Spleen (tissue), 11 donors: ENCODE results near the gene GRID2IP. TPM values are rescaled to one million over a fixed set of nuclear protein-coding genes. Genes with fewer than 3 reads are reported as not detected.
"Not testable (repeated sequence)": the region's sequence is repeated elsewhere in the genome, so short reads cannot be mapped to it uniquely, and the experiment has no call there.

Experiments used
- DNase-seq: peaks from one replicate; pipeline ENCODE4 v3.0.0-alpha.2; 2020
- H3K27ac ChIP-seq, 8 donors: fragments of 200-600 bp; sonication (generic) in 7 of 8; 1 replicate in 4 of 8; 2 replicates in 4 of 8; pipeline versions ENCODE4 v1.5.0 to v1.8.0; 2016 to 2021; ENCODE audit warnings: inconsistent platforms in 4 of 8, mild to moderate bottlenecking in 4 of 8, moderate library complexity in 1 of 8
- H3K27me3 ChIP-seq, 7 donors: fragments of 200-600 bp; sonication (generic) in 6 of 7; replicated peaks in 1 of 7; 1 replicate in 4 of 7; 2 replicates in 3 of 7; pipeline versions ENCODE4 v1.5.0 to v1.8.0; 2016 to 2021; ENCODE audit warnings: inconsistent platforms in 3 of 7, mild to moderate bottlenecking in 1 of 7
- H3K36me3 ChIP-seq, 6 donors: fragments of 200-600 bp; sonication (generic) in 5 of 6; 1 replicate in 4 of 6; 2 replicates in 2 of 6; pipeline versions ENCODE4 v1.5.0 to v1.8.0; 2016 to 2021; ENCODE audit warnings: inconsistent platforms in 2 of 6
- H3K4me1 ChIP-seq, 6 donors: fragments of 200-600 bp; sonication (generic) in 5 of 6; 1 replicate in 3 of 6; 2 replicates in 3 of 6; pipeline versions ENCODE4 v1.5.0 to v1.8.0; 2016 to 2021; ENCODE audit warnings: inconsistent platforms in 3 of 6
- H3K4me3 ChIP-seq, 8 donors: fragments of 200-600 bp; sonication (generic) in 7 of 8; 1 replicate in 4 of 8; 2 replicates in 4 of 8; pipeline versions ENCODE4 v1.5.0 to v1.8.0; 2016 to 2021; ENCODE audit warnings: inconsistent platforms in 4 of 8, mild to moderate bottlenecking in 4 of 8, moderate library complexity in 2 of 8
- H3K9me3 ChIP-seq, 8 donors: fragments of 200-600 bp; sonication (generic) in 7 of 8; 1 replicate in 4 of 8; 2 replicates in 4 of 8; pipeline versions ENCODE4 v1.5.0 to v1.8.0; 2016 to 2021; ENCODE audit warnings: inconsistent platforms in 4 of 8
- POLR2A ChIP-seq, 3 donors: fragments of 450-650 bp; IDR thresholded peaks; one replicate each; pipeline ENCODE4 v1.5.1; 2017; ENCODE audit warnings: antibody characterized with exemption in 3 of 3, mild to moderate bottlenecking in 1 of 3
- POLR2AphosphoS5 ChIP-seq, 3 donors: sonication (generic); formaldehyde crosslinking; IDR thresholded peaks; one replicate each; pipeline ENCODE4 v1.5.1; 2017; ENCODE audit warnings: antibody characterized with exemption in 3 of 3
- WGBS, 5 donors: extraction: QIAGEN DNeasy Blood & Tissue Kit in 3 of 5; methylation state at CpG; one replicate each; pipeline versions ENCODE4 v1.1.5 to v1.1.7; 2013 to 2018; 5-methylcytosine and 5-hydroxymethylcytosine counted together
- intact Hi-C: fragments of 100-400 bp; cut with DNase I; formaldehyde crosslinking; loops from one replicate; pipeline ENCODE4 v1.15.0; 2023; ENCODE audit warnings: low total_unique reads
- polyA plus RNA-seq, 3 donors: library from polyadenylated mRNA; stranded (reverse); fragments of 200-250 nt; gene quantifications; one replicate each; pipeline ENCODE4 v1.2.1, GENCODE V29; 2013
- total RNA-seq, 7 donors: library from RNA; depleted of rRNA in 3 of 7; stranded (reverse); fragments of >200 nt in 3 of 7; fragmentation: NEBNext Ultra II Directional in 4 of 7; extraction: Animal tissue kit (Norgen Biotek cat#: 25700) in 4 of 7; gene quantifications; one replicate each; pipeline versions ENCODE4 v1.1.0 to v1.2.1, GENCODE V29; 2016 to 2021
- TF ChIP-seq, protein P1 (sequence below), 11 experiments: fragments of 200-600 bp in 7 of 11; fragments of 450-650 bp in 4 of 11; sonication (generic) in 4 of 11; IDR thresholded peaks in 8 of 11; conservative IDR thresholded peaks in 3 of 11; 1 replicate in 7 of 11; 2 replicates in 4 of 11; pipeline versions ENCODE4 v1.4.0 to v1.8.0; 2016 to 2021; ENCODE audit warnings: antibody characterized with exemption in 11 of 11, inconsistent platforms in 4 of 11, mild to moderate bottlenecking in 1 of 11
- donor health status: healthy with polysubstance abuse.
- donor health status: DM: no; HTN: no; CAD: no; lungs with moderate emphysema.
- donor health status: DM: no; HTN: no; CAD: no.
- donor health status: Bipolar disorder and iron deficiency.
- donor health status: healthy.
- donor health status: DM: no; HTN: no; CAD: no.
- donor health status: DM: yes; HTN: yes; CAD: no.

Gene GRID2IP
- total and polyA plus RNA-seq, 10 donors, result 0.08 to 1.0 (median 0.31) TPM; not detected in 2

DNA sequence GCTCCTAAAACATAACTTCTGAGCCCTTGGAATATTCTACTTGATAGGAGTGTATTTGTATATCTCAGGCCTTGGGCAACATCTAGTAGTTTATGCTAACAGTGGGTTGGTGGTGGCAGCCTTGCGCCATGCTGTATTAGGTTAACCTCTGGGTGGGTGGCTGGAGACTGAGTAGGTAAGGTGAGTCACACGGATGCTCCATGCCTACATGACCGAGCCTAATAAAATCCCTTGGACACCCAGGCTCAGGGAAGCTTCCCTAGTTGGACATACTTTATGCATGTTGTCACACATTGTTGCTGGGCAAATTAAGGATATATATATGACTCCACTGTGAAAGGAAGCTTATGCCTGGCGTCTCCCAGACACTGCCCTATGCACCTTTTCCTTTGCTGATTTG lies 97.5 kb downstream of the GRID2IP start:
- no peaks in the 10 kb centered on the region for H3K9me3 ChIP-seq
- H3K4me1 ChIP-seq, result peaks cover 0 to 7% (median 4%) of the 10 kb centered on the region in 6 donors
- H3K4me3 ChIP-seq, result no peak overlapping the region
- H3K27me3 ChIP-seq, result no peaks in the 10 kb centered on the region
- TF ChIP-seq POLR2AphosphoS5 (IDR thresholded peaks at IDR 0.05) (no peak), POLR2A (IDR thresholded peaks at IDR 0.05) (no peak)
- TF ChIP-seq, protein P1, sequence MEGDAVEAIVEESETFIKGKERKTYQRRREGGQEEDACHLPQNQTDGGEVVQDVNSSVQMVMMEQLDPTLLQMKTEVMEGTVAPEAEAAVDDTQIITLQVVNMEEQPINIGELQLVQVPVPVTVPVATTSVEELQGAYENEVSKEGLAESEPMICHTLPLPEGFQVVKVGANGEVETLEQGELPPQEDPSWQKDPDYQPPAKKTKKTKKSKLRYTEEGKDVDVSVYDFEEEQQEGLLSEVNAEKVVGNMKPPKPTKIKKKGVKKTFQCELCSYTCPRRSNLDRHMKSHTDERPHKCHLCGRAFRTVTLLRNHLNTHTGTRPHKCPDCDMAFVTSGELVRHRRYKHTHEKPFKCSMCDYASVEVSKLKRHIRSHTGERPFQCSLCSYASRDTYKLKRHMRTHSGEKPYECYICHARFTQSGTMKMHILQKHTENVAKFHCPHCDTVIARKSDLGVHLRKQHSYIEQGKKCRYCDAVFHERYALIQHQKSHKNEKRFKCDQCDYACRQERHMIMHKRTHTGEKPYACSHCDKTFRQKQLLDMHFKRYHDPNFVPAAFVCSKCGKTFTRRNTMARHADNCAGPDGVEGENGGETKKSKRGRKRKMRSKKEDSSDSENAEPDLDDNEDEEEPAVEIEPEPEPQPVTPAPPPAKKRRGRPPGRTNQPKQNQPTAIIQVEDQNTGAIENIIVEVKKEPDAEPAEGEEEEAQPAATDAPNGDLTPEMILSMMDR (IDR thresholded peaks at IDR 0.05 in 8 of 11, conservative IDR thresholded peaks at IDR 0.05 in 3 of 11), result no peak
- intact Hi-C loops, result no loop called here
- 83 to 93% (median 88%) methylated on average over 4 of the region's 4 CpGs for WGBS, 5 donors
- no peak overlapping the region for H3K27ac ChIP-seq
- DNase-seq, result no peak
- no peaks in the 10 kb centered on the region for H3K36me3 ChIP-seq

DNA sequence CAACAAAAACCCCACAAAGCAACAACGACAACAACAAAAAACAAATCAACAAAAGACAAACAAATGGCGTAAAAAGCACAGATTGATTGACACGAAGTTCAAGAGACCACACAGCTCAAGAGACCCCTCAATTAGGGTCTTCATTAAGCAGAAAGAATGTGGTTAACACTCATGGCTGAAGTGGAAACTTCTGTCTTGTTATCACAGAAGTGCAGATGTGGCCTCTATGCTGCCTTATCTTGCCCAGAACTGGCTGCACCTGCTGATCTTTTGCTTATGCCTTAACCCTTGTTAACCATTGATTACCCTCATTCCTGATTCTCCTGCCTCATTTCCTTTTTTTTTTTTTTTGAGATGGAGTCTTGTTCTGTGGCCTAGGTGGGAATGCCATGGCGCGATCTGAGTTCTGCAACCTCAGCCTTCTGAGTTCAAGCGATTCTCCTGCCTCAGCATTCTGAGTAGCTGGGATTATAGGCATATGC lies 100.0 kb downstream of the GRID2IP start:
- DNase-seq, result no peak
- H3K27me3 ChIP-seq, result no peaks in the 10 kb centered on the region
- no peaks in the 10 kb centered on the region for H3K36me3 ChIP-seq
- WGBS, 5 donors, result 81 to 91% (median 87%) methylated on average over 6 of the region's 6 CpGs
- no peak for TF ChIP-seq POLR2AphosphoS5 (IDR thresholded peaks at IDR 0.05)
- no peak for TF ChIP-seq POLR2A (IDR thresholded peaks at IDR 0.05)
- TF ChIP-seq, protein P1 (IDR thresholded peaks at IDR 0.05 in 8 of 11, conservative IDR thresholded peaks at IDR 0.05 in 3 of 11), result no peak
- H3K27ac ChIP-seq, result no peak overlapping the region
- H3K9me3 ChIP-seq, result no peaks in the 10 kb centered on the region
- intact Hi-C loops, result no loop called here
- no peak overlapping the region for H3K4me3 ChIP-seq
- H3K4me1 ChIP-seq, result peaks cover 7 to 24% (median 18%) of the 10 kb centered on the region in 6 donors

DNA sequence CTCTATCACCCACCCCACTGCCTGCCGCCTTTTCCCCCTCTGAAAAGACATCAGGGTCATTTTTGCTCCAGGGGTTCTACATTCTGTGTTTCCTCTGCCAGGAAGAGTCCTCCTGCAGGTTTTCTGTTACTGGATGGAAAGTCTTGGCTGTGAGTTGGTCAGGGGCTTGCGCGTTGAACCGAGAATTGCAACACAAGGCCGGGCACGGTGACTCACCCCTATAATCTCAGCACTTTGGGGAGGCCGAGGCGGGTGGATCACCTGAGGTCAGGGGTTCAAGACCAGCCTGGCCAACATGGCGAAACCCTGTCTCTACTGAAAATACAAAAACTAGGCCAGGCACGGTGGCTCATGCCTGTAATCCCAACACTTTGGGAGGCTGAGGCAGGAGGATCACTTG lies 100.7 kb downstream of the GRID2IP start:
- H3K27ac ChIP-seq, H3K27me3 ChIP-seq, intact Hi-C loops, H3K9me3 ChIP-seq, H3K36me3 ChIP-seq, H3K4me3 ChIP-seq: not testable (repeated sequence)
- peak; percentile 56 for DNase-seq
- 53 to 98% (median 83%) methylated on average over 6 to 10 of the region's 10 CpGs for WGBS, 5 donors
- peaks cover 11 to 30% (median 22%) of the 10 kb centered on the region in 6 donors for H3K4me1 ChIP-seq

DNA sequence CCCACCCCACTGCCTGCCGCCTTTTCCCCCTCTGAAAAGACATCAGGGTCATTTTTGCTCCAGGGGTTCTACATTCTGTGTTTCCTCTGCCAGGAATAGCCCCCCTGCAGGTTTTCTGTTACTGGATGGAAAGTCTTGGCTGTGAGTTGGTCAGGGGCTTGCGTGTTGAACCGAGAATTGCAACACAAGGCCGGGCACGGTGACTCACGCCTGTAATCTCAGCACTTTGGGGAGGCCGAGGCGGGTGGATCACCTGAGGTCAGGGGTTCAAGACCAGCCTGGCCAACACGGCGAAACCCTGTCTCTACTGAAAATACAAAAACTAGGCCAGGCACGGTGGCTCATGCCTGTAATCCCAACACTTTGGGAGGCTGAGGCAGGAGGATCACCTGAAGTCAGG lies 101.4 kb downstream of the GRID2IP start:
- DNase-seq, result peak; percentile 69
- intact Hi-C loops, H3K27ac ChIP-seq, H3K4me3 ChIP-seq, H3K27me3 ChIP-seq, H3K9me3 ChIP-seq: not testable (repeated sequence)
- H3K36me3 ChIP-seq, result peaks cover 0 to 12% (median 9%) of the 10 kb centered on the region in 6 donors
- peaks cover 11 to 37% (median 26%) of the 10 kb centered on the region in 6 donors for H3K4me1 ChIP-seq
- 62 to 85% (median 83%) methylated on average over 5 to 11 of the region's 11 CpGs for WGBS, 5 donors

DNA sequence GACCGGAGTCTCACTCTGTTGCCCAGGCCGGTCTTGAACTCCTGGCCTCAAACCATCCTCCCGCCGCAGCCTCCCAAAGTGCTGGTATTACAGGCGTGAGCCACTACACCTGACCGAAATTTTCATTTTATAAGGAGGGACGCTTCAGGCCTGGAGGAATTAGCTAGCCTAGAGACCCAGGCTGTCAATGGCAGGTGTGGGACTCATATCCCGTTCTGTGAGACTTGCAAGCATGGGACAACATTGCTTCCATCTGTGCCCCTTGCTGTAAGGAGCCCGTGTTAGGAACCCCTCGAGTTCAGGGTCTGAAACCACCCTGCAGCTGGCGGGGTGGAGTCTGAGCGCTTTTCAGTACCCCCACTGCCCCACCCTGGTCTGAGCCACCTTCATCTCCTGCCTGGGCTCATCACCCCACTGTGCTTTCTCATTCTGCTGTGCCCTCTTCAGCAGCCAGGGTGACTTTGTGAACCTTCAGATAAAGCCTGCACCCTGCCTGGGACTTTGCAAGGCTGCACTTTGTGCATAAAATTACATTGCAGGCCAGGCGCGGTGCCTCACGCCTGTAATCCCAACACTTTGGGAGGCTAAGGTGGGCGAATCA lies 102.2 kb downstream of the GRID2IP start:
- TF ChIP-seq POLR2A (IDR thresholded peaks at IDR 0.05), result no peak
- TF ChIP-seq, protein P1 (IDR thresholded peaks at IDR 0.05 in 8 of 11, conservative IDR thresholded peaks at IDR 0.05 in 3 of 11), result no peak
- TF ChIP-seq POLR2AphosphoS5 (IDR thresholded peaks at IDR 0.05), result no peak
- WGBS, 5 donors, result 90 to 95% (median 93%) methylated on average over 16 of the region's 16 CpGs
- Histone ChIP-seq H3K27me3 (no peaks in the 10 kb centered on the region), H3K36me3 (peaks cover 3 to 20% (median 17%) of the 10 kb centered on the region in 6 donors), H3K4me3 (peak overlapping the region in 3 of 8 donors; percentile 61 to 90 (median 84)), H3K9me3 (no peaks in the 10 kb centered on the region), H3K27ac (peak overlapping the region in 7 of 8 donors; percentile 89 to 93 (median 90)), H3K4me1 (peaks cover 11 to 46% (median 30%) of the 10 kb centered on the region in 6 donors)
- intact Hi-C loops, result no loop called here
- DNase-seq, result peak; percentile 74
